Medulla oblongata (tissue), 1 donor: ENCODE data around the gene GPR107.

Experiments used
- DNase-seq: peaks from one replicate; pipeline ENCODE4 v3.0.0-alpha.2; 2015; ENCODE audit errors: extremely low spot score

Gene GPR107

DNA sequence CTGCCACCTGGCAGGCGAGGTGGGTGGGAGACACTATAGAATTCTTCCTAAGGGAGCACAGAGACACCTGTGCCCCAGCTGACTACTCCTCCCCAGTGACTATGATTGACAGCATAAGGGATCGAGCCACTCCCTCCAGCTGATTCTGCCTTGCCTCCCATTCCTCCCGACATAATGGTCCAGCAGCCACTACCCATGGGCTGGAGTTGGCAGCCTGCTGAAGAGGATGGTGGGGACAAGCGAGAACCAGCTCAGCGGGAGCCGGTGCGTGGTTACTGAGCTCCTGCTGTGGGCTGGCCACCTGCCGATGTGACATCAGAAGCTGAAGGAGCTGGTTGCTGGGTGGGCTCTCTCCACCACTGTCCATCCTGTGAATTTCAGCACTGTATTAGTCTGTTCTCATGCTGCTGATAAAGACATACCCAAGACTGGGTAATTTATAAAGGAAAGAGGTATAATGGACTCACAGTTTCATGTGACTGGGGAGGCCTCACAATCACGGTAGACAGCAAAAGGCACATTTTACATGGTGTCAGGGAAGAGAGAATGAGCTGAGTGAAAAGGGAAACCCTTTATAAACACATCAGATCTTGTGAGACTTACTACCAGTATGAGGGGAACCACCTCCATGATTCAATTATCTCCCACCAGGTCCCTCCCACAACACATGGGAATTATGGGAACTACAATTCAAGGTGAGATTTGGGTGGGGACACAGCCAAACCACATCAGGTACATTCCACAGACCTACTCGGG is 106.4 kb downstream of the GPR107 start:
- no peak for DNase-seq

DNA sequence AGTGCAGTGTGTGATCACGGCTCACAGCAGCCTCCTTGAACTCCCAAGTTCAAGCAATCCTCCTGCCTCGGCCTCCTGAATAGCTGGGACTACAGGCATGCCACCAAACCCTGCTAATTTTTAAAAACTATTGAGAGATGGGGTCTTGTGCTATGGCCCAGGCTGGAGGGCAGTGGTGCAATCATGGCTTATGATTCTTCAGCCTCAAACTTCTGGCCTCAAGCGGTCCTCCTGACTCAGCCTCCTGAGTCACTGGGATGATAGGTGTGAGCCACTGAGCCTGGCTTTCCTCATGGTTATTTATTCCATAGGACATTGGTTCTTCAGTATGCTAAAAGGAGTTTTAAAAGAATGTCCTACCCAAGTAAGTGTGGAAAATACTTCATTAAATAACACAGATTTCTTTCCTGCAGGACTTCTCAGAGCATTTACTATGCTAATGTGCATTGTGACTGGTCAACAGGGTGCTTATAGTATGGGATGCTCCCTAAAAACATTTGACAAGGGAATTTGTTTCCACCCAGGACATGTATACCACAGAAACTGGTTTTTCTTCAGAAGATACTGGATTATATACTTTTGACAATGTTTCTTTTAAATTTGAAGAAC is 107.3 kb downstream of the GPR107 start:
- DNase-seq: no peak

DNA sequence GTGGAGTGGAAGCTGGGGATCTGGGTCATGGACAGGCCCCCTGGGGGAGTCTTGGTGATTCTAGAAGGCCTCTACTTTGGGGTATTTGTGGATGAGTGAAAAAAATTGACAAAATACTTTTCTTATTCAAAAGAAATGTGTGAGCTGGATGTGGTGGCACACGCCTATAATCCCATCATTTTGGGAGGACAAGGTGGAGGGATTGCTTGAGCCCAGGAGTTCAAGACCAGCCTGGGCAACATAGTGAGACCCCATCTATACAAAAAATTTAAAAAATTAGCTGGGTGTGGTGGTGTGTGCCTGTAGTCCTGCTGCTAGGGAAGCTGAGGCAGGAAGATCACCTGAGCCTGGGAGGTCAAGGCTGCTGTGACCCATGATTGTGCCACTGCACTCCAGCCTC is 111.9 kb downstream of the GPR107 start:
- DNase-seq: no peak

DNA sequence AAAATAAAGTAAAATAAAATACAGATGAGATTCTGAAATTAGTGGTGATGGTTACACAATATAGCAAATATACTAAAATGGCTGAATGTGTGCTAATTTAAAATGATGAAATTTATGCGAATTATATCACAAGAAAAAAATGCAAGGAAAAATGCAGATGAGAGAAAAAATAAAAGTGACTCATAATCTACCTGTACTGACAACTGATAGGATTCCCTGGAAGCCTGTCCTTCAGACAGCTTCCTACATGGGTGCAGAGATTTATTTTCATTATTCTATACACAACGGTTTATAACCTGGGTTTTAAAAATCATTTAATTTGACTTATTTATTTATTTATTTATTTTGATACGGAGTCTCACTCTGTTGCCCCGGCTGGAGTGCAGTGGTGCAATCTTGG is 112.7 kb downstream of the GPR107 start:
- DNase-seq: no peak

DNA sequence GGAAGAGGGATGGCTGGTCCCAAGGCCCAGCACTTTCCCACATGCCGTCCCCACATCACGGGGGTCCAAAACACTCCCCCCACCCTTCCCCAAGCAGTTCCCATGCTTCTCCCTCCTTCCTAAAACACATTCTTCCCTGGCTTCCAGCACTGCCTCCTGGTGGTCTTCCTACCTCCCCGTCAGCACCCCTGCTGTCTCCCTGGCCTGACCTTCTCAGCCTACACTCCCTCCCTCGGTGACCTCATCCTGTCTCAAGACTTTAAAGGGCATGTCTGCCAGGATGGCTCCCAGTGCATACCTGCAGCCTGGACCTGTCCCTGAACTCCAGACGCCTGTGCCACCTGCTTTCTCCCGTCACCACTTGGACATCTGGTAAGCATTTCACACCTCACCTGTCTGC is 114.2 kb downstream of the GPR107 start:
- DNase-seq: no peak

DNA sequence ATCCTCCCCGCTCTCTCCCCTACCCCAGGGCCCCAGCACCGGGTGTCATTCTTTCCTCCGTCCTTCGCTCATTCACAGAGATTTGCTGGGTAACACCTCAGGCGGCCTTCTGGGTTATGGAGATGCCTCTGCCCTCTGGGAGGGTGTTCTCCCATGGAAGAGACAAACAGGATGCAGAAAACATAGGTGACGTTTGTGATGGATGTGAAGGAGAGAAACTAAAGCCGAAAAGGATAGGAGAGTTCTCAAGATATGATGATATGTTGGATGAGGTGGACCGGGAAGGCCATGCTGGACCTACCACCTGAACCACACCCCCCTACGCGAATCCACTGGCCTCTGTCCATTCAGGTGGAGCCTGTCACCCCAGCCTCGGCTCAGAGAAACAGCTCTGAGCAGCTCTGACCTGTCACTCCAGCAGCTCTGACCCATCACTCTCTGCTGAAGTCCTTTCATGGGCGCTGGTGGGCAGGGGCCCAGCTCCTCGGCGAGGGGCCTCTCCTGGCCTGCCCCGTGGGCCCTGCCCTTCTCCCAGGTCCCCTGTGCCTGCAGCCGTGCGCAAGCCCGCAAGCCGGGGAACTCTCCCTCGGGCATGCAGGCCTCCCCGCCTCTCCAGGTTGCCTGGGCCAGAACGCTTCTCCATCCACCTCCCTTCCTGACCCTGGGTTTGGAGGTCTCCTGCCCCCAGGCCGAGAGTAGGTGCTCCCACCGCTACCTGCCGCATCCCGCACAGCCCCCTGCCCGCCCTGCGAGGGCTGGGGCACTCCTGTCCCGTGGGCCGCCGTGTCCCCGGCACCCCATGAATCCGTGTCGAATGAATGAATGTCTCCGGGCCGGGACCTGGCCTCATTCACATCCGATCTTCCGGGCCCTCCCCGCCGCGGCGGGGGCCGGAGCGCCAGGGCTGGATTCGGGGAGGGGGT is 117.8 kb downstream of the GPR107 start:
- no peak for DNase-seq

DNA sequence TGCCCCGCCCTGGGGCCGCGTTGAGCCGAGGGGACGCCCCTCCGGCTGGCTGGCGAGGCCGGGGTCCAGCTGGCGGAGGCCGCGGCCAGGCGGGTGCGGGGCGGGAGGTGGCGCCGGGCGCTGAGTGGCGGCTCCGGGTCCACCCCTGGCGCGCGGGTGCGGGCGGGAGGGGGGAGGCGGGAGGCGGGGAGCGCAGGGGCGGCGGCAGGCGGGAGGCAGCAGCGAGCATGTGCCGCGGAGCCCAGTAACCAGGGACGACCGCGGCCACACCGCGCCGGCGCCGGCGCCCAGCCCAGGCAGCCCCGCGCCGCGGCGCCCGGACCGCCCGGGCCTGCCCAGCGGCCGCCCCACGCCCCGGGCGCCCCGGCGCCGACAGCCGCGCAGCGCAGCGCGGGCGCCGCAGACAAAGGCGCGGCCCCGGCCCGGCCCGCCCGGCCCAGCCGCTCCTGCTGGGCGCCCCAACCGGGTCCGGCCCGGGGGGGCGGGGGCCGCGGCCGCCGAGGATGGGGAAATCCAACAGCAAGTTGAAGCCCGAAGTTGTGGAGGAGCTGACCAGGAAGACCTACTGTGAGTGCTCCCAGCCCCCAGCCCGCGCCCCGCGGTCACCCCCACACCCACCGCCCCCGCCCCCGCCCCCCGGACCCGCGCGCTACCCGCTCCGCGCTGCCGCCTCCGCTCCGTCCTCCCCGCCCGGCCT is 118.6 kb downstream of the GPR107 start, which contains the start of gene NCS1:
NCS1 (plus strand) TSS at position 244 of the 697 bp plus-strand sequence; CDS start at position 504, 260 bp downstream.
- peak; percentile 71 for DNase-seq

DNA sequence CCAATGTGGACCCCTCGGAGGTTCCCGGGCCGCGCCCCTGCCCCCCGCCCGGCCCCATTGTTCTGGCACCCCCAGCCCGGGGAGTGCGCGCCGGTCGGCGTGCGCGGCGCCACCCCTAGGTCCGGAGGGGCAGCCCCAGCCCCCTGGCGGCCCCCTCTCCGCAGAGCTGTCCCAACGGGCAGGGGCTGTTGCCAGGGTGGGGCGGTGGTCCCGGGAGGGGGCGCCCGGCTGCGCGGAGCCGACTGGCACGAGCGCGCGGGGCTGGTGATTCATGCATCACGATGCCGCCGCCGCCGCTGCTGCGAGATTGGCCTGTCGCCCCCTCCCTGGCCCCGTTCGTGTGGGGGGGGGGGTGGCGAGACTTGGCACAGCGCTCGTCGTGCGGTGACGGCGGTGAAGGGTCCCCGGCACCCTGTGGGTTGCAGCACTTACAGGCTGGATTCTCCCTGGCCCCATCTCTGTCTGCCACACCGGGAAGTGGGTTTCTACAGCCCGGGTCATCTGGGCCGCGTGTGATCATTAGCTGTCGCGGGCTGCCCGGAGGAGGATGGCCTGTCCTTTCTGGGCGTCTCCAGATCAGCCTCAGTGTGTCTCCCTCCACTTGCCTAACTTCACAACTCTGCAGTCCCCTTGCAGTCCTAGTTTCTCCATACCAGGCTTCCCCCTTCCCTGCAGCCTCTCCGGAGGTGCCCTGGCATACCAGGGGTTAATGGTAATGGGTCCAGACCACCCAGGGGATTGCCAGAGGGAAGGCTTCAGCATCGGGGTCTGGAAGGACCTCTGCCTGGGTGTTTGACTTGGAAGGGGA is 119.4 kb downstream of the GPR107 start:
- no peak for DNase-seq

DNA sequence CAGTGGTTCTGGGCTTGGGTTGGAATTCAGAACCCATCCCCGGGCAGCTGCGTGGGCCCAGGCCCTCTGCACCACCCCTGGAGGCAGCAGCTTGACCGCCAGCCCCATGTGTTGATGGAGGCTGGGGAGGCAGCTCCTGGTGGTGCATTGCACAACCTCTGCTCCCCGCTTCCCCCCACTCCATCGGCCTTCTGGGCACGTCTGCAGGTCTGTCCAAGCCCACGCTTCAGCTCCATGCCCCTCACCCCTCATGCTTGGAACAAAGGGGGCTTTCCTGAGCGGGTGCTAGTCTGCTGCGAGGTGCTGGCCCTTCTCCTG is 119.9 kb downstream of the GPR107 start:
- DNase-seq: no peak

DNA sequence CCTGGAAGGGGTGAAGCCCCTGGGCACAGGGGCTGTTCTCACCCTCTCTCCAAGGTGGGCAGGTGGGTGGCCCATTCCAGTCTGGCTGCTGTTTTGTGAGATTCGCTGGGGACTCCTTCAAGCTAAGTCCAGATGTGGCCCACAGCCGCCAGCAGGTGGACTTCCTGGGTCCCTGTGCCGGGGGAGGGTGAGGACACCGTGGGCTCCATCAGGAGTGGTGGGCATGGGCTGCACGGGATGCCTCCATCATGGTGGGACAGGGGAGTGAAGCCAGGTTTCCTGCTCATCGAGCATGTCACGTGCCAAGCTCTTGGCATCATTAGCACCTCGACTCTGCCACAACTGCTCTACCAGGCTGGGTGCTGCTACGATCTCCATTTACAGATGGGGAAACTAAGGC is 120.3 kb downstream of the GPR107 start:
- no peak for DNase-seq

DNA sequence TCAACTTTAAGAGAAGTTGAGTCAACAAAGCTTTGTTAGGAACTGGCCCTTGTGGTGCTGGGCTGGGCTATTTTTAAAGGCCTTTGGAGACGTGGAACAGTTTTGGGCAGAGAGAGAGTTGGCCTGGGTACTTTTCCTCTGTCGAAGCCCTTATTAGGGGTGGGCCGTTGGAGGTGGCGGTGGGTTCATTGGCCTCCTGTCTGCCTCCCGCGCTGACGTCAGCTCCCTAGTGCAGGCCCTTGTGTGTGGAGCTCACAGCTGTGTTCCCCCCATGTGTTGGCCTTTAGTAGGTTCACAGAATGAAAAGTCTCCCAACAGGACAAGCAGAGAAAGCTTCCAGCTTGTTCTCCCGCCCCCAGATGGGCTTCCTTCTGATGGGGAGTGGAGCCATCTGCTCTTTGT is 121.2 kb downstream of the GPR107 start:
- DNase-seq: no peak

DNA sequence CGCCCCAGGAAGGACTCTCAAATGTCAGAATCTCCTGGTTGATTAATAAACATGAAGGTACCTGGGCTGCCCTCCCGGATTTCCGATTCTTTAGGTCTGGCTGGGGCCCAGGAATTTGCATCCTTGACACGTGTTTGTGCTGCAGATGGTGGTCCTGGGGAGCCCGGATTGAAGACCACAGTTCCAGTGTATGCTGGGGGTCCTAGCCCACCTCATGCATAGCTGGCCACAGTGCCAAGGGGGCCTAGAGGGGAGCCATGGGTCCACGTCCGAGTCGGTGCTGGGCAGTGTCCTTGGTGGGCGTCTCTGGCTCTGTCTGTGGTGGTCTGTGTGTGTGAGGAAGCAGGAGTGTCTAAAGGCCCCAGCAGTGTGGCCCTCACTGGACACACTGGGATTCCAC is 121.6 kb downstream of the GPR107 start:
- DNase-seq: no peak

DNA sequence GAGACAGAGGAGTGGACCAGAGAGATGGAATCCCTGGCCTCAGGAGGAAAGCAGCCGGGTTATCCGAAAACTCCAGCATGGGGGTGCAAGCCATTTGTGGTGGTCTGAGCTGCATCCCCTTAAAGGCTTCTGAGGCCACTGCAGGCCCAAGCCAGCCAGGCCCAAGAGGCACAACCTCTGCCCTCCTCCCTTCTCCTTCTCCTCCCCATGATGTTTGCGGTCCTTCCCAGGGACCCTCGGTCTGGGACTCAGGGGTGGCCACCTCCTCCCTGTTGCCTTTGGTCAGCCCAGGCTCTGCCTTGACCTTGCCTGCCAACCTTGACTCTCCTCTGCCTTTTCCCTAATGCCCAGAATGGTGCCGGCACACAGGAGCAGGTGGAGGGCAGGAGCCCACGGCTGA is 123.1 kb downstream of the GPR107 start:
- DNase-seq: no peak

DNA sequence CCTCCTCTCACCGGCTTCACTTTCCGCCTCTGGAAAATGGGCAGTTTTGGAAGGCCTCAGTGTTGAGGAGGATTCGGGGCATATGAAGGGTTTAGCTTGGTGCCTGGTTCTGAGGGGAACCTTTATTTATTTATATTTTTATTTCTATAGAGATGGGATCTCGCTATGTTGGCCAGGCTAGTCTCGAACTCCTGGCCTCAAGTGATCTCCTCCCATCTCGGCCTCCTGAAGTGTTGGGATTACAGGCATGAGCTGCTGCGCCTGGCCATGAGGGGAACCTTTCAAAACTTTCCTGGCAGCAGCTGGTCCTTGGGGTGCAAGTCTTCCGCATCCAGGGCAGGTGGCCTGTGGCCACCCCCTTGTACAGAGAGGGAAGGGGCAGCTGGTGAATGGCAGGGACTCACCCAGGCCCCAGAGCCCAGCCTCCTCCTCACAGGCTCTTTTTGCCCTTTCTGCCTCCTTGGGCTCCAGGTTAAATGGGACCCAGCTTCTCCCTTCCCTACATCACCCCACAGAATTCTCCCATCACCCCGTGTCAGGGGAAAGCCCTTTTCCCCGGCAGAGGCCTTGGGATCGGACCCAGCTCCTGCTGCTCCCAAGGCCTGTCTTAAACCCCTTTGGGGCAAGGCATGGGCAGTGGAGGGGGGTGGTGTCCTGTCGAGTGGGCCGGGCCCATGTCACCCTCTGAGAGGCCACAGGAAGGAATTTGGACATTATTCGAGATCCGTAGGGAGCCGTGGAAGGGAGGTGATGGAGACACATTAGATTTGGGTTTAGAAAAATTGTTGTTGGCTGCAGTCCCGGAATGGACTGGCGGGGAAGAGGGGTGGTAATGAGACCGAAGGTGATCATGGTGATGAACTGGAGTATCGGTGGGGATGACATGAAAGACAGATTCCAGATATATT is 124.4 kb downstream of the GPR107 start:
- no peak for DNase-seq

DNA sequence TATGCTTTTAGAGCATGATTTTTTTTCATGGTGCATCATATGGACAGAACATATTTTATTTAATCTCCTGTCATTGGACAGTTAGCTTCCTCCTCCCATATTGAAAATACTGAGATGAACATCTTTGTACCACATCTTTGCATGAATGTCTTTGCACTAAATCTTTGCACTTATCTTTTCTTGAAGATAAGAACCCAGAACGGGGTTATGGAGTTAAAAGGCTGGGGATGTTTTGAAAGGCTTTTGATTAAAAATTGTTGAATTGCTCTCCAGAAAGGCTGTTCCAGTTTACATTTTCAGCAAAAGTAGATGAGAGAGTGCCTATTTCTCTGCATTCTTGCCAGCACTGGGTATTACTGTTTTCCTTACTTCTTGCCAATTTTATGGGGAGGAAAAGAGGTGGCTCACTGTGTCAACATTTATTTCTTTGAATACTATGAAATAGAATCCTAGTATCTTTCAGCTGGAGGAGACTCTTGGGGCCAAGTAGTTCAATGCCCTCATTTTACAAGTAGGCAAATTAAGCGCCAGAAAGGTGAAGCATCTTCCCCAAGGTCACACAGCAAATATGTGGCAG is 125.7 kb downstream of the GPR107 start:
- no peak for DNase-seq

DNA sequence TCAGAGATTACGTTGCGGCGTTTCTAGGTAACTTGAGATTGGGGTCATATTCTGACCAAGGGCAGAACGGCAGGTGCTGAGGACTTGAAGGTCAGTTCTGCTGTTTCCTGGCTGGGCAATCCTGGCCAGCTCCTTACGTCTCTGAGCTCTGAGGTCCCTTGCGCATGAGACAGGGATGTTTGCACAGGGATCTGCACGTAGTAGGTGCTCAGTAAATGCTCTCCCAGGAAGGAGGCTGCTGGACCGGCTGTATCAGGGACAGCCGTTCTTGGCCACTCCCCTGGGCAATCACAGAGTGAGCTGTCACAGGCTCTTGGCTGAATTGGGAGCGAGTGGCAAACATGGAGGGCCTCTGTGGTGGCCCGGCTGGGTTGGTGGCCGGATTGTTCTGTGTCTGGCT is 126.8 kb downstream of the GPR107 start:
- DNase-seq: no peak

DNA sequence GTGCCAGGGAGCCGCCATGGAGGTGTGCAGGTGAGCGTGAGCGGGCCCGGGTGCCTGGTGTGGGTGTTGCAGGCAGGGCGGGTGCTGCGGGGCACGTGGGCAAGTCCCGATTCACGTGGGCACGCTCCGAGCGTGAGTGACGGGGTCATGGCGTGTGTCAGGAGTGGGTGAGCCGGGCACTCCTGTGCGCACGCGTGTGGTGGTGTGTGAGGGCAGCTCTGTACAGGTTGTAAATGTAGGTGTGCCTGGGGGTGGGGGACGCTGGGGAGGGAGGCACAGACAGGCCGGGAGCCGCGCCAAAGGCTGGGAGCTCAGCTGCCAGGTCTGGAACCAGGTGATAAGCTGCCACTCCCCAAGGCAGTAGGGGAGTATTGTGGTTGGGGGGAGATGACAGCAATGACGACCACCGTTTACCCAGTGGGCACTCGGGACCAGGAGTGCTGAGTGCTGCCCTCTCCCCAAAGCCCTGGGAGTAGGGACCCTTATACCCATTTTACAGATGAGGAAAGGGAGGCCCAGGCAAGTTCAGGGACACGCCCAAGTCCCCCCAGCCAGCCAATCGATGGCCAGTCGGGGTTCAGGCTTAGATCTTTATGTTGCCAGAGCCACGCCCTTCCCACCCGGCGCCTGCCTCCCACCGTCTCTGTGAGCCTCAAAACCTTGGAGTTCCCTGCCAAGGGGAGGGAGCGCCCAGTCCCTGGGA is 128.1 kb downstream of the GPR107 start:
- DNase-seq: no peak

DNA sequence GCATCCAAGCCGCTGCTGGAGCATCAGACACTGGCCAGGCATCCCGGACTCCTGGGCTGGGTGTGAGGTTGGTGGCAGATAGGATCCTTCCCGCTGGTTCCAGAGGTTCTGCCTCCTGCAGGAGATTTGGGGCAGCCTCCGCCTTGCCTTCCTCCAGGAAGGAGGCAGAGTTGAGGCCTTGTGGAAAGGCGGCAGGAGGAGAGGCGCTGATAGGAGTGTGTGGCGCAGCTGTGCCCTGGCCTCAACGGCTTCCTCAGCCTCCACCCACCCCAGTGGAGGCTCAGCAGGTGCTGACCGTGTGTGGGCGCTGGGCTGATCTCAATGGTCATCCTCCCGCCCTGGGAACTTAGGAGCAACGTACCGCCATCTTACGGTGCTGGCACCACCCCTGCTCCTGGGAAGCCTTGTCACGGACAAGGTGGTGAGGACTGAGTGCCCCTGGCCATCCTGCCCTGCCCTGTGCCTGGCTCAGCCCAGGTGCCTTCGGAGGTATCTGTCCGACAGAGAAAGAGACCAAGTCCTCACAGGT is 128.7 kb downstream of the GPR107 start:
- no peak for DNase-seq
